Left kidney (tissue), 8 donors: ENCODE measurements around the gene CCPG1. TPM values are rescaled to one million over a fixed set of nuclear protein-coding genes. Genes with fewer than 3 reads are reported as not detected.
"Not testable (repeated sequence)": the region's sequence is repeated elsewhere in the genome, so short reads cannot be mapped to it uniquely, and the experiment has no call there.

Experiments
- DNase-seq: peaks from one replicate; pipeline ENCODE4 v3.0.0-alpha.2; 2013
- long read RNA-seq, 8 donors: transcript quantifications; one replicate each; lab custom pipeline, GENCODE V29; 2026
- polyA plus RNA-seq: library from polyadenylated mRNA; unstranded; fragments of 120-200 nt; gene quantifications from one replicate; pipeline ENCODE4 v1.2.1, GENCODE V29; 2013; ENCODE audit not compliant: insufficient read length

The CCPG1 gene
- polyA plus RNA-seq: 58.2 TPM
- long read RNA-seq, donor 1, full-length matches to known transcripts: 14 of 14 reads
- long read RNA-seq, donor 1, partial matches to known transcripts: 0 of 14 reads
- long read RNA-seq, donor 1, other reads (novel, unspliced or antisense): 0 of 14 reads
- long read RNA-seq, donor 2, full-length matches to known transcripts: 20 of 20 reads
- long read RNA-seq, donor 2, partial matches to known transcripts: 0 of 20 reads
- long read RNA-seq, donor 2, other reads (novel, unspliced or antisense): 0 of 20 reads
- long read RNA-seq, donor 3, full-length matches to known transcripts: 12 of 40 reads
- long read RNA-seq, donor 3, partial matches to known transcripts: 23 of 40 reads
- long read RNA-seq, donor 3, other reads (novel, unspliced or antisense): 5 of 40 reads
- long read RNA-seq, donor 4, partial matches to known transcripts: 0 of 1 reads
- long read RNA-seq, donor 4, other reads (novel, unspliced or antisense): 0 of 1 reads
- long read RNA-seq, donor 5, full-length matches to known transcripts: 26 of 39 reads
- long read RNA-seq, donor 5, partial matches to known transcripts: 7 of 39 reads
- long read RNA-seq, donor 5, other reads (novel, unspliced or antisense): 6 of 39 reads
- long read RNA-seq, donor 6, full-length matches to known transcripts: 13 of 13 reads
- long read RNA-seq, donor 6, partial matches to known transcripts: 0 of 13 reads
- long read RNA-seq, donor 6, other reads (novel, unspliced or antisense): 0 of 13 reads
- long read RNA-seq, donor 7, full-length matches to known transcripts: 25 of 51 reads
- long read RNA-seq, donor 7, partial matches to known transcripts: 19 of 51 reads
- long read RNA-seq, donor 7, other reads (novel, unspliced or antisense): 7 of 51 reads
- long read RNA-seq, donor 8, full-length matches to known transcripts: 9 of 9 reads
- long read RNA-seq, donor 8, partial matches to known transcripts: 0 of 9 reads
- long read RNA-seq, donor 8, other reads (novel, unspliced or antisense): 0 of 9 reads

- peak; percentile 93 for DNase-seq
Measured at GRCh38 chr15:55408012-55408928, at the start of gene CCPG1, which contains the start of gene PIERCE2. TSS of gene CCPG1 (minus strand) at chr15:55408359. CDS start at chr15:55389424, 18,935 bp downstream. TSS of gene PIERCE2 (plus strand) at chr15:55408495. CDS start at chr15:55408769, 274 bp downstream.

GRCh38 chr15:55457401-55458022 is 49.4 kb upstream of the CCPG1 start:
- no peak for DNase-seq

GRCh38 chr15:55447030-55447394 is 38.9 kb upstream of the CCPG1 start:
- not testable (repeated sequence) for DNase-seq

- not testable (repeated sequence) for DNase-seq
Measured at GRCh38 chr15:55446379-55447029, 38.3 kb upstream of the CCPG1 start.

- not testable (repeated sequence) for DNase-seq
Measured at GRCh38 chr15:55445936-55446335, 37.8 kb upstream of the CCPG1 start.

- DNase-seq: not testable (repeated sequence)
Measured at GRCh38 chr15:55443141-55443540, 35.0 kb upstream of the CCPG1 start.

- peak; percentile 39 for DNase-seq
Measured at GRCh38 chr15:55434989-55435825, 27.0 kb upstream of the CCPG1 start.

GRCh38 chr15:55422089-55422488 is 13.9 kb upstream of the CCPG1 start:
- no peak for DNase-seq

GRCh38 chr15:55420171-55420866 is 12.2 kb upstream of the CCPG1 start:
- no peak for DNase-seq

GRCh38 chr15:55417678-55418077 is 9.5 kb upstream of the CCPG1 start:
- not testable (repeated sequence) for DNase-seq

- peak; percentile 17 for DNase-seq
Measured at GRCh38 chr15:55408976-55409375, 817 bp upstream of the CCPG1 start.

- DNase-seq: peak; percentile 29
Measured at GRCh38 chr15:55407498-55408011, 604 bp downstream of the CCPG1 start.

- DNase-seq: no peak
Measured at GRCh38 chr15:55403531-55403930, 4.6 kb downstream of the CCPG1 start.

- DNase-seq: no peak
Measured at GRCh38 chr15:55402707-55403106, 5.5 kb downstream of the CCPG1 start.

GRCh38 chr15:55401786-55402246 is 6.3 kb downstream of the CCPG1 start:
- no peak for DNase-seq

- DNase-seq: not testable (repeated sequence)
Measured at GRCh38 chr15:55400050-55400449, 8.1 kb downstream of the CCPG1 start.

- DNase-seq: no peak
Measured at GRCh38 chr15:55398243-55398642, 9.9 kb downstream of the CCPG1 start.

GRCh38 chr15:55394694-55395093 is 13.5 kb downstream of the CCPG1 start:
- DNase-seq: no peak

- no peak for DNase-seq
Measured at GRCh38 chr15:55389264-55389607, 18.9 kb downstream of the CCPG1 start.
